Measurements from ENCODE around the gene PFKFB4.

- no peak for TF ChIP-seq YY1 (tag by site-specific recombination; IDR thresholded peaks at IDR 0.05)
- no peak for TF ChIP-seq KLF1 (tag by site-specific recombination; IDR thresholded peaks at IDR 0.05)
- no peak for TF ChIP-seq ZNF791 (tag by site-specific recombination; IDR thresholded peaks at IDR 0.05)
- no peak for TF ChIP-seq ZNF223 (tag by site-specific recombination; IDR thresholded peaks at IDR 0.05)
- no peak for TF ChIP-seq ZNF274 (IDR thresholded peaks at IDR 0.05; ENCODE audit: low read length)
- TF ChIP-seq ZNF274 (tag by site-specific recombination; IDR thresholded peaks at IDR 0.05; ENCODE audit: borderline replicate concordance): no peak
- TF ChIP-seq ZNF610 (tag by site-specific recombination; IDR thresholded peaks at IDR 0.05; ENCODE audit: borderline replicate concordance): no peak
- no peak for TF ChIP-seq ZNF292 (tag by site-specific recombination; IDR thresholded peaks at IDR 0.05; ENCODE audit: borderline replicate concordance, low read depth)
- TF ChIP-seq HOXA7 (CRISPR knock-in tag; IDR thresholded peaks at IDR 0.05; ENCODE audit: borderline replicate concordance): no peak
- TF ChIP-seq CTCF (tag by site-specific recombination; IDR thresholded peaks at IDR 0.05): no peak
- TF ChIP-seq, protein P1, sequence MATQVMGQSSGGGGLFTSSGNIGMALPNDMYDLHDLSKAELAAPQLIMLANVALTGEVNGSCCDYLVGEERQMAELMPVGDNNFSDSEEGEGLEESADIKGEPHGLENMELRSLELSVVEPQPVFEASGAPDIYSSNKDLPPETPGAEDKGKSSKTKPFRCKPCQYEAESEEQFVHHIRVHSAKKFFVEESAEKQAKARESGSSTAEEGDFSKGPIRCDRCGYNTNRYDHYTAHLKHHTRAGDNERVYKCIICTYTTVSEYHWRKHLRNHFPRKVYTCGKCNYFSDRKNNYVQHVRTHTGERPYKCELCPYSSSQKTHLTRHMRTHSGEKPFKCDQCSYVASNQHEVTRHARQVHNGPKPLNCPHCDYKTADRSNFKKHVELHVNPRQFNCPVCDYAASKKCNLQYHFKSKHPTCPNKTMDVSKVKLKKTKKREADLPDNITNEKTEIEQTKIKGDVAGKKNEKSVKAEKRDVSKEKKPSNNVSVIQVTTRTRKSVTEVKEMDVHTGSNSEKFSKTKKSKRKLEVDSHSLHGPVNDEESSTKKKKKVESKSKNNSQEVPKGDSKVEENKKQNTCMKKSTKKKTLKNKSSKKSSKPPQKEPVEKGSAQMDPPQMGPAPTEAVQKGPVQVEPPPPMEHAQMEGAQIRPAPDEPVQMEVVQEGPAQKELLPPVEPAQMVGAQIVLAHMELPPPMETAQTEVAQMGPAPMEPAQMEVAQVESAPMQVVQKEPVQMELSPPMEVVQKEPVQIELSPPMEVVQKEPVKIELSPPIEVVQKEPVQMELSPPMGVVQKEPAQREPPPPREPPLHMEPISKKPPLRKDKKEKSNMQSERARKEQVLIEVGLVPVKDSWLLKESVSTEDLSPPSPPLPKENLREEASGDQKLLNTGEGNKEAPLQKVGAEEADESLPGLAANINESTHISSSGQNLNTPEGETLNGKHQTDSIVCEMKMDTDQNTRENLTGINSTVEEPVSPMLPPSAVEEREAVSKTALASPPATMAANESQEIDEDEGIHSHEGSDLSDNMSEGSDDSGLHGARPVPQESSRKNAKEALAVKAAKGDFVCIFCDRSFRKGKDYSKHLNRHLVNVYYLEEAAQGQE (tag by site-specific recombination; IDR thresholded peaks at IDR 0.05): no peak
- TF ChIP-seq ZNF544 (tag by site-specific recombination; IDR thresholded peaks at IDR 0.05): no peak
- TF ChIP-seq ZSCAN23 (tag by site-specific recombination; IDR thresholded peaks at IDR 0.05): no peak
- no peak for TF ChIP-seq ZNF24 (tag by site-specific recombination; IDR thresholded peaks at IDR 0.05)
- no peak for TF ChIP-seq ZNF626 (tag by site-specific recombination; IDR thresholded peaks at IDR 0.05)
Measured at GRCh38 chr3:48599509-48600285, 43.1 kb upstream of the PFKFB4 start.
